Measurements from ENCODE around the gene RHBDF1. TPM values are rescaled to one million over a fixed set of nuclear protein-coding genes. Genes with fewer than 3 reads are reported as not detected.

RHBDF1 gene
- total RNA-seq, 4 donors from 2014 or later: 19.4 to 58.6 (median 41.1) TPM

- peaks cover 0 to 39% (median 0%) of the 10 kb centered on the region in 3 donors for H3K36me3 ChIP-seq
- H3K4me1 ChIP-seq: no peaks in the 10 kb centered on the region
- no peak overlapping the region for H3K4me3 ChIP-seq
- no peaks in the 10 kb centered on the region for H3K27me3 ChIP-seq
- TF ChIP-seq CTCF (IDR thresholded peaks at IDR 0.05) (no peak), POLR2A (IDR thresholded peaks at IDR 0.05) (no peak)
- no peak overlapping the region for H3K27ac ChIP-seq
- no peak for DNase-seq
- no peaks in the 10 kb centered on the region for H3K9me3 ChIP-seq
Measured at GRCh38 chr16:91484-91883, 19.1 kb upstream of the RHBDF1 start.

DNA sequence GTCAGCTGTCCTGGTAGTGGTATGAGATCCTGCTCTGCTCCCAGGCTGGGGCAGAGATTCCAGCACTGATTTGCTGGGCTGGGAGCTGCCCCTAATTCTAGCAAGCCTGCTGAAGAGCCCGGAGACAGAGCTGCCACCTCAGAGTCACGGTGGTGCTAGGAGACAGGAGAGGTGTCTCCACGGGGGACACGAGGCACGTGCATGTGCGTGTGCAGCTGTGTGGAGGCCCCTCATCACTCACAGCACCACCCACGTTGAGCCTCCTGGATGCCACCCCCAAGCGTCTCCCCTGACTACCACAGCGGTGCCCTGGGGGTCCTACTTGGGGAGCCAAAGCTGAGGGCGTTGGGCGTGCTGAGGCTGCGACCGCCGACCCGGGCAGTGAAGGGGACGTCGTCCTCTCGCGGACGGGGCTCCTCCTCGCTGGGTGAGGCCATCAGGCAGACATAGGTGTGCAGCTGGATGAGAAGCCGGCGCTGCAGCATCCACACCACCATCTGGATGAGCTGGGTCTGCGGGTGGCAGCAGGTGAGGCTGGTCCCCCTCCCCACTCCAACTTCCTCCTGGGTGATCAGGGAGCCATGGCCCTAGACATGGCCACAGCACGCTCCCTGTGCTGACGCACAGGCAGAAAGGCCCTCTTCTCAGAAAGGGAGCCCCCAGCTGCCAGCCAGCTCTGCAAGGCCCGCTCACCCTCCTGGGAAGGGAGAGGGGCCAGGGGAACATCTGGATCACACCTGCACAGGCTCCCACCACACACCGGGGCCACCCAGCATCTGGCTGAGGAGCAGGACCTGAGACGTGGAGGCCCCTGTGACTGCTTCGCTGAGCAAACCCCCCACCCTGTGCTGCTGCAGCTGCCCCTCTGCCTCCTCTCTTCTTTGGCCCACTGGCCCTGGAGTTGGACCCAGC is 17.2 kb upstream of the RHBDF1 start:
- no peak overlapping the region for H3K27ac ChIP-seq
- peaks cover 0 to 10% (median 8%) of the 10 kb centered on the region in 4 donors for H3K4me1 ChIP-seq
- H3K4me3 ChIP-seq: no peak overlapping the region
- no peak for DNase-seq
- no peaks in the 10 kb centered on the region for H3K27me3 ChIP-seq
- peaks cover 0 to 53% (median 0%) of the 10 kb centered on the region in 3 donors for H3K36me3 ChIP-seq
- TF ChIP-seq POLR2A (IDR thresholded peaks at IDR 0.05) (no peak), CTCF (IDR thresholded peaks at IDR 0.05) (no peak)
- no peaks in the 10 kb centered on the region for H3K9me3 ChIP-seq

DNA sequence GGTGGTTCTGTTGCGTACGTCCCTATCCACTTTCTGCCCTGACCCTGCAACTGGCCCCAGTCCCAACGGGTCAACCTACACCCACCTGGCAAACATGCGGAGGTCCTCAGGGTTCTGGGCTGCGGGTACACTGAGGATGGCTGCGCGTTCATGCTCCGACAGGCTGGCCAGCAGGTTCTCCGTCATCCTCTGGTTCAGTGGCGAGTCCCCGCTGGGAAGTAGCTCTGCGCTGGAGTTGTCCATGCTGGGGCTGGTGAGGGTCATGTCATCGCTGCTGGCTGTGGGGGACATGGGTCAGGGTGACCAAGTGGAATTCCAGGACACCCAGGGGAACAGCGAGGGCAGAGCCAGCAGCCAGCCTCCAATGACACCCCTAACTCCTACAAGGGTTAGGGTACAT is 16.2 kb upstream of the RHBDF1 start:
- TF ChIP-seq CTCF (IDR thresholded peaks at IDR 0.05): no peak
- no peaks in the 10 kb centered on the region for H3K27me3 ChIP-seq
- H3K9me3 ChIP-seq: no peaks in the 10 kb centered on the region
- no peak for DNase-seq
- H3K27ac ChIP-seq: no peak overlapping the region
- no peak overlapping the region for H3K4me3 ChIP-seq
- H3K4me1 ChIP-seq: peaks cover 0 to 21% (median 16%) of the 10 kb centered on the region in 4 donors
- peaks cover 0 to 53% (median 0%) of the 10 kb centered on the region in 3 donors for H3K36me3 ChIP-seq

GRCh38 chr16:86483-86952 is 14.1 kb upstream of the RHBDF1 start:
- Histone ChIP-seq H3K9me3 (no peaks in the 10 kb centered on the region), H3K27me3 (no peaks in the 10 kb centered on the region), H3K4me3 (no peak overlapping the region), H3K36me3 (peaks cover 0 to 49% (median 0%) of the 10 kb centered on the region in 3 donors), H3K27ac (no peak overlapping the region), H3K4me1 (peaks cover 0 to 21% (median 16%) of the 10 kb centered on the region in 4 donors)
- TF ChIP-seq POLR2A (IDR thresholded peaks at IDR 0.05): no peak
- TF ChIP-seq CTCF (IDR thresholded peaks at IDR 0.05): no peak
- no peak for DNase-seq

GRCh38 chr16:85865-86264 is 13.4 kb upstream of the RHBDF1 start:
- Histone ChIP-seq H3K27ac (peak overlapping the region in 1 of 4 donors; percentile 80), H3K4me3 (no peak overlapping the region), H3K36me3 (peaks cover 0 to 49% (median 0%) of the 10 kb centered on the region in 3 donors), H3K4me1 (peaks cover 0 to 21% (median 16%) of the 10 kb centered on the region in 4 donors), H3K27me3 (no peaks in the 10 kb centered on the region), H3K9me3 (no peaks in the 10 kb centered on the region)
- TF ChIP-seq CTCF (IDR thresholded peaks at IDR 0.05) (no peak), POLR2A (IDR thresholded peaks at IDR 0.05) (no peak)
- no peak for DNase-seq

Measured in Peyer's patch (tissue), 4 donors.